ENCODE measurements around the gene SLC37A2.

SLC37A2 gene

DNA sequence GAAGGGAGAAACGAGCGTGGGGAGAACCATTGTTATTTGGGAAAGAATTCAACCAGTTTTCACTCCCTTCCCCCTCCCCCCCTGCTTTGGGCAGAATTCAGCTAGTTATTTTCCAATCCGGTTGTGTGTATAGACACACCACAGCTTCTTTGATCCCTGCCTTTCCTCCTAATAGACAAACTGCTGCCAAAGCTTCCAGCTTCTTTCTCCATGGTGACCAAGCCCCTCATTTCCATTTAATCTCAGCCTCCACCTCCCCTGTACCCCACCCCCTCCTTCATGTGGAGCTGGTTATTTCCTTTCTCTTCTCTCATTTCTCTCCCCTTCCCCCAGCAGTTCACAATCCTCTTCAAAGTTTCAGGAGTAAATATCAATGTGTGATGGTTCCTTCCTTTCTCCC lies 76.7 kb downstream of the SLC37A2 start:
- Histone ChIP-seq H3K9me3 (ENCODE audit: control insufficient read depth, low read length) (no peaks in the 10 kb centered on the region), H3K9ac (ENCODE audit: low read length) (no peak overlapping the region), H3K4me3 (ENCODE audit: low read length) (no peak overlapping the region), H3K27me3 (replicated peaks; ENCODE audit: control insufficient read depth, insufficient read depth, low read length) (peaks cover 15% of the 10 kb centered on the region), H3K4me1 (ENCODE audit: control insufficient read depth, insufficient read depth, low read length) (peaks cover 6% of the 10 kb centered on the region), H3K36me3 (ENCODE audit: control insufficient read depth, insufficient read depth, low read length, severe bottlenecking) (no peaks in the 10 kb centered on the region)
- no peak for DNase-seq (ENCODE audit: low read depth)

Data from adipocyte (in vitro differentiated cells).